ENCODE data around the gene PAK4.

Gene PAK4

GRCh38 chr19:39133431-39134270, 8.1 kb downstream of the PAK4 start:
- no peak for TF ChIP-seq RAD21 (IDR thresholded peaks at IDR 0.05; ENCODE audit: low read depth)
- TF ChIP-seq ZBTB7A (IDR thresholded peaks at IDR 0.05; ENCODE audit: low read depth), result no peak
- TF ChIP-seq YY1 (IDR thresholded peaks at IDR 0.05; ENCODE audit: low read depth), result no peak

- TF ChIP-seq USF1 (IDR thresholded peaks at IDR 0.05) (no peak), TEAD4 (IDR thresholded peaks at IDR 0.05) (no peak)
Measured at GRCh38 chr19:39135701-39136100, 10.1 kb downstream of the PAK4 start.

GRCh38 chr19:39136225-39136940, 10.8 kb downstream of the PAK4 start:
- TF ChIP-seq CEBPB (IDR thresholded peaks at IDR 0.05) (no peak), FOXM1 (IDR thresholded peaks at IDR 0.05; ENCODE audit: borderline replicate concordance, low read depth) (no peak), RAD21 (IDR thresholded peaks at IDR 0.05; ENCODE audit: low read depth) (no peak), NFIC (IDR thresholded peaks at IDR 0.05) (no peak), EP300 (IDR thresholded peaks at IDR 0.05; ENCODE audit: borderline replicate concordance) (no peak), TAF1 (IDR thresholded peaks at IDR 0.05; ENCODE audit: low read depth) (no peak)
- TF ChIP-seq, protein P1, sequence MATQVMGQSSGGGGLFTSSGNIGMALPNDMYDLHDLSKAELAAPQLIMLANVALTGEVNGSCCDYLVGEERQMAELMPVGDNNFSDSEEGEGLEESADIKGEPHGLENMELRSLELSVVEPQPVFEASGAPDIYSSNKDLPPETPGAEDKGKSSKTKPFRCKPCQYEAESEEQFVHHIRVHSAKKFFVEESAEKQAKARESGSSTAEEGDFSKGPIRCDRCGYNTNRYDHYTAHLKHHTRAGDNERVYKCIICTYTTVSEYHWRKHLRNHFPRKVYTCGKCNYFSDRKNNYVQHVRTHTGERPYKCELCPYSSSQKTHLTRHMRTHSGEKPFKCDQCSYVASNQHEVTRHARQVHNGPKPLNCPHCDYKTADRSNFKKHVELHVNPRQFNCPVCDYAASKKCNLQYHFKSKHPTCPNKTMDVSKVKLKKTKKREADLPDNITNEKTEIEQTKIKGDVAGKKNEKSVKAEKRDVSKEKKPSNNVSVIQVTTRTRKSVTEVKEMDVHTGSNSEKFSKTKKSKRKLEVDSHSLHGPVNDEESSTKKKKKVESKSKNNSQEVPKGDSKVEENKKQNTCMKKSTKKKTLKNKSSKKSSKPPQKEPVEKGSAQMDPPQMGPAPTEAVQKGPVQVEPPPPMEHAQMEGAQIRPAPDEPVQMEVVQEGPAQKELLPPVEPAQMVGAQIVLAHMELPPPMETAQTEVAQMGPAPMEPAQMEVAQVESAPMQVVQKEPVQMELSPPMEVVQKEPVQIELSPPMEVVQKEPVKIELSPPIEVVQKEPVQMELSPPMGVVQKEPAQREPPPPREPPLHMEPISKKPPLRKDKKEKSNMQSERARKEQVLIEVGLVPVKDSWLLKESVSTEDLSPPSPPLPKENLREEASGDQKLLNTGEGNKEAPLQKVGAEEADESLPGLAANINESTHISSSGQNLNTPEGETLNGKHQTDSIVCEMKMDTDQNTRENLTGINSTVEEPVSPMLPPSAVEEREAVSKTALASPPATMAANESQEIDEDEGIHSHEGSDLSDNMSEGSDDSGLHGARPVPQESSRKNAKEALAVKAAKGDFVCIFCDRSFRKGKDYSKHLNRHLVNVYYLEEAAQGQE (IDR thresholded peaks at IDR 0.05; ENCODE audit: low read depth), result no peak

DNA sequence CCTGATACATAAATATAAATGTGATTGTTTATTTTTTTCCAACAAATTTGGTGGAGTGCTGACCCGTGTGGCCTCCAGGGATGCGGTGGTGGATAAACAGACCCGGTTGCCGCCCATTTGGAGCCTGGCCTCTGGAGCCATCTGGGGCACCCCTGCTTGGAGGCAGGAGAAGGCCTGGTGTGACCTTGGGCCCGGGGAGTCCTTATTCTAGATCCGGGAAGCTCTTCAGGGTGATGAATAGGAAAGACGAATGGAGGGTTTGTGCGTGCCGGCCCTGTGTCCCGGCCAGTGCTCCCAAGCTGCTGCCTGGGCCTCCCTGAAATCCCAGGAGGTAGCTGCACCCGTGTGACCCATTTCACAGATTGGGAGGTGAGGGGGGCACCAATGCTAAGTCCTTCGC, 11.5 kb downstream of the PAK4 start:
- TF ChIP-seq EP300 (IDR thresholded peaks at IDR 0.05; ENCODE audit: borderline replicate concordance), result no peak
- TF ChIP-seq CEBPB (IDR thresholded peaks at IDR 0.05), result no peak
- no peak for TF ChIP-seq USF1 (IDR thresholded peaks at IDR 0.05)
- TF ChIP-seq, protein P2, sequence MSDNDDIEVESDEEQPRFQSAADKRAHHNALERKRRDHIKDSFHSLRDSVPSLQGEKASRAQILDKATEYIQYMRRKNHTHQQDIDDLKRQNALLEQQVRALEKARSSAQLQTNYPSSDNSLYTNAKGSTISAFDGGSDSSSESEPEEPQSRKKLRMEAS (IDR thresholded peaks at IDR 0.05), result no peak
- no peak for TF ChIP-seq TCF12 (IDR thresholded peaks at IDR 0.05; ENCODE audit: low read depth)
- TF ChIP-seq, protein P1 (IDR thresholded peaks at IDR 0.05; ENCODE audit: low read depth), result no peak
- no peak for TF ChIP-seq ZBTB7A (IDR thresholded peaks at IDR 0.05; ENCODE audit: low read depth)
- TF ChIP-seq TAF1 (IDR thresholded peaks at IDR 0.05; ENCODE audit: low read depth), result no peak
- no peak for TF ChIP-seq YY1 (IDR thresholded peaks at IDR 0.05; ENCODE audit: low read depth)
- TF ChIP-seq CREB1 (IDR thresholded peaks at IDR 0.05; ENCODE audit: low read depth), result no peak
- TF ChIP-seq NFIC (IDR thresholded peaks at IDR 0.05), result no peak
- no peak for TF ChIP-seq FOXM1 (IDR thresholded peaks at IDR 0.05; ENCODE audit: borderline replicate concordance, low read depth)
- TF ChIP-seq RAD21 (IDR thresholded peaks at IDR 0.05; ENCODE audit: low read depth), result no peak

DNA sequence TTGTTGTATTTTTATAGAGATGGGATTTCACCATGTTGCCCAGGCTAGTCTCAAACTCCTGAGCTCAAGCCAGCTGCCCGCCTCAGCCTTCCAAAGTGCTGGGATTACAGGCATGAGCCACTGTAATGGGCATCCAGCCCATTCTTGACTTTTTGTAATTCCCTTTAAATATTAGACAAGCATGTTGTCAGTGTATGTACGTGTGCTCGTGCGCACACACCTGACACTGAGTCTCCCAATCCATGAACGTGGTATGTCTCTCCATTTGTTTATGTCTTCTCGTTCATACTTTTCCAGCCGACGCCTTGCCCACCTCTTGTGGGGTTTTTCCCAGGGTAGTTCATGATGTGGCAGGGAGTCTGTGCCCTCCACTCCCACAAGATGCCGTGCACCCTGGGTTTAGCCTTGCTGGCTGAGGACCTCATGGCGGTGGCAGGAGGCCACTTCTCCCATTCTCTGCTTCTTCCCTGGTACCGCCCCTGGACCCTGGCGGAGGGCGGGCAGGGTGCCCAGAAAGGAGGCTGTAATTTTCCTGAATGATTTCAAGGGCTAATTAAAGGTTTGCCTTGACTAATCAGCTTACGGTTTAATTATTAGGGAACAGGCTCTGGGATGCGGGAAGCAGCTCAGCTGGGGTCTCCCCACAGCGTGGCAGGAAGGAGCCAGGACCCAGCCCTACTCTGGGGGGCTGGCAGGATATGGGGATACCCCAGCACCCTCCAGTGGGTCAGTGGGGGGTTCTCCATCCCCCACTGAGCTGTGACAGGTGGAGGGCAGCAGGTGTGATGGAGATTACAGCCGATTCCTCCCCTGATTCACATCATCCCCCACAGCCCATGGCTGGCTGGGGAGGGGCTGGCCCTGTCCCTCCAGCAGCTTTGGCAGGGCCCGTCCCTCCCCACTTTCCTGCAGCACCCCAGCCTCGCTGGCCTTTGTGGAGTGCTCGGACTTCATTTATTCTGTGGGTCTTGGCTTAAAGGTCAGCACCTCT, 12.9 kb downstream of the PAK4 start:
- TF ChIP-seq TEAD4 (IDR thresholded peaks at IDR 0.05) (no peak), NFIC (IDR thresholded peaks at IDR 0.05) (no peak), ZBTB7A (IDR thresholded peaks at IDR 0.05; ENCODE audit: low read depth) (no peak), CREB1 (IDR thresholded peaks at IDR 0.05; ENCODE audit: low read depth) (no peak), YY1 (IDR thresholded peaks at IDR 0.05; ENCODE audit: low read depth) (no peak), TAF1 (IDR thresholded peaks at IDR 0.05; ENCODE audit: low read depth) (no peak), RAD21 (IDR thresholded peaks at IDR 0.05; ENCODE audit: low read depth) (no peak), CEBPB (IDR thresholded peaks at IDR 0.05) (no peak), EP300 (IDR thresholded peaks at IDR 0.05; ENCODE audit: borderline replicate concordance) (no peak)
- TF ChIP-seq, protein P1 (IDR thresholded peaks at IDR 0.05; ENCODE audit: low read depth), result no peak
